SK-N-SH treated with all-trans-retinoic acid at 6 μM for 48 hours (cell line): Measurements from ENCODE around the gene CYP27C1.

Experiments used
- ARNTL ChIP-seq: fragments of 450-650 bp; formaldehyde crosslinking; IDR thresholded peaks from 2 replicates; pipeline ENCODE4 v1.5.0; 2020; ENCODE audit warnings: low read depth, mild to moderate bottlenecking, moderate library complexity, borderline replicate concordance
- BACH2 ChIP-seq: fragments of 250-450 bp; sonication (Bioruptor Pico); IDR thresholded peaks from 2 replicates; pipeline ENCODE4 v1.9.0; 2021; ENCODE audit warnings: mild to moderate bottlenecking, borderline replicate concordance
- OSR1 ChIP-seq: fragments of 250-450 bp; sonication (Bioruptor Pico); IDR thresholded peaks from 2 replicates; pipeline ENCODE4 v1.8.0; 2022; ENCODE audit warnings: moderate library complexity, mild to moderate bottlenecking, inconsistent platforms
- PPARA ChIP-seq: fragments of 250-450 bp; sonication (Bioruptor Pico); IDR thresholded peaks from 2 replicates; pipeline ENCODE4 v1.5.0; 2020; ENCODE audit warnings: mild to moderate bottlenecking, borderline replicate concordance
- RARB ChIP-seq: fragments of 250-450 bp; sonication (Bioruptor Pico); IDR thresholded peaks from 2 replicates; pipeline ENCODE4 v1.8.0; 2021; ENCODE audit warnings: mild to moderate bottlenecking, moderate library complexity
- TCF4 ChIP-seq: fragments of 250-450 bp; sonication (Bioruptor Pico); IDR thresholded peaks from 2 replicates; pipeline ENCODE4 v1.8.0; 2021; ENCODE audit warnings: mild to moderate bottlenecking, moderate library complexity, borderline replicate concordance
- TOX ChIP-seq: fragments of 250-450 bp; sonication (Bioruptor Pico); IDR thresholded peaks from 2 replicates; pipeline ENCODE4 v1.8.0; 2021; ENCODE audit warnings: mild to moderate bottlenecking, moderate library complexity, borderline replicate concordance
- ZC3H10 ChIP-seq: fragments of 250-450 bp; sonication (Bioruptor Pico); IDR thresholded peaks from 2 replicates; pipeline ENCODE4 v1.5.1; 2021; ENCODE audit warnings: mild to moderate bottlenecking, moderate library complexity
- ZFP30 ChIP-seq: fragments of 450-650 bp; formaldehyde crosslinking; IDR thresholded peaks from 2 replicates; pipeline ENCODE4 v1.5.0; 2022; ENCODE audit warnings: mild to moderate bottlenecking, moderate library complexity
- ZNF70 ChIP-seq: fragments of 450-650 bp; formaldehyde crosslinking; IDR thresholded peaks from 2 replicates; pipeline ENCODE4 v1.5.0; 2020; ENCODE audit warnings: mild to moderate bottlenecking, moderate library complexity
- ZNF8 ChIP-seq: fragments of 450-650 bp; formaldehyde crosslinking; IDR thresholded peaks from 2 replicates; pipeline ENCODE4 v1.5.0; 2020; ENCODE audit warnings: mild to moderate bottlenecking, moderate library complexity
- TF ChIP-seq, protein P1 (sequence below): fragments of 250-450 bp; sonication (Bioruptor Pico); IDR thresholded peaks from 2 replicates; pipeline ENCODE4 v1.8.0; 2020; ENCODE audit warnings: mild to moderate bottlenecking, moderate library complexity, borderline replicate concordance
- TF ChIP-seq, protein P2 (sequence below): fragments of 250-450 bp; sonication (Bioruptor Pico); IDR thresholded peaks from 2 replicates; pipeline ENCODE4 v1.5.0; 2020; ENCODE audit warnings: mild to moderate bottlenecking, moderate library complexity
- TF ChIP-seq, protein P3 (sequence below): fragments of 250-450 bp; sonication (Bioruptor Pico); IDR thresholded peaks from 2 replicates; pipeline ENCODE4 v1.5.1; 2020; ENCODE audit warnings: low read depth, mild to moderate bottlenecking, moderate library complexity

DNA sequence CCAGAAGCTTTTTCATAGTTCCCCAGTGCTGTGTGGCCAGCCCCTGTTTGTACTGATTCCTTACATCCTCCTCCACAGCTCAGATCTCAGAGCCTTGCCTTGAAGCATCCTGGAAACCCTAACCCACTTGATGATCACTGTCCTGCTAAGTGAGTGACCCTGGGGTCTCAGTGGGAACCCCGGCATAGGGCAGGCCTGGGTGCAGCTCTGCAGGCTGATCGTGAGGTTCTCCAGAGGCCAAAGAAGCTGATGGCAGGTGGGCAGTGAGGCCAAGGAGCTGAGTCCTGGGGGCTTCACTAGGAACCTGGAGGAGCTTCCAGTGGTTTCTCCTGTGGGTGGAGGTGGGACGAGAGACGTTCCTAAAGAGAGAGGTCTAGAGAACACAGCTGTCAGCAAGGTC is 65.7 kb downstream of the CYP27C1 start:
- no peak for TF ChIP-seq ZC3H10 (CRISPR knock-in tag)
- no peak for TF ChIP-seq OSR1
- TF ChIP-seq, protein P1, sequence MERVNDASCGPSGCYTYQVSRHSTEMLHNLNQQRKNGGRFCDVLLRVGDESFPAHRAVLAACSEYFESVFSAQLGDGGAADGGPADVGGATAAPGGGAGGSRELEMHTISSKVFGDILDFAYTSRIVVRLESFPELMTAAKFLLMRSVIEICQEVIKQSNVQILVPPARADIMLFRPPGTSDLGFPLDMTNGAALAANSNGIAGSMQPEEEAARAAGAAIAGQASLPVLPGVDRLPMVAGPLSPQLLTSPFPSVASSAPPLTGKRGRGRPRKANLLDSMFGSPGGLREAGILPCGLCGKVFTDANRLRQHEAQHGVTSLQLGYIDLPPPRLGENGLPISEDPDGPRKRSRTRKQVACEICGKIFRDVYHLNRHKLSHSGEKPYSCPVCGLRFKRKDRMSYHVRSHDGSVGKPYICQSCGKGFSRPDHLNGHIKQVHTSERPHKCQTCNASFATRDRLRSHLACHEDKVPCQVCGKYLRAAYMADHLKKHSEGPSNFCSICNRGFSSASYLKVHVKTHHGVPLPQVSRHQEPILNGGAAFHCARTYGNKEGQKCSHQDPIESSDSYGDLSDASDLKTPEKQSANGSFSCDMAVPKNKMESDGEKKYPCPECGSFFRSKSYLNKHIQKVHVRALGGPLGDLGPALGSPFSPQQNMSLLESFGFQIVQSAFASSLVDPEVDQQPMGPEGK (CRISPR knock-in tag): no peak
- TF ChIP-seq, protein P2, sequence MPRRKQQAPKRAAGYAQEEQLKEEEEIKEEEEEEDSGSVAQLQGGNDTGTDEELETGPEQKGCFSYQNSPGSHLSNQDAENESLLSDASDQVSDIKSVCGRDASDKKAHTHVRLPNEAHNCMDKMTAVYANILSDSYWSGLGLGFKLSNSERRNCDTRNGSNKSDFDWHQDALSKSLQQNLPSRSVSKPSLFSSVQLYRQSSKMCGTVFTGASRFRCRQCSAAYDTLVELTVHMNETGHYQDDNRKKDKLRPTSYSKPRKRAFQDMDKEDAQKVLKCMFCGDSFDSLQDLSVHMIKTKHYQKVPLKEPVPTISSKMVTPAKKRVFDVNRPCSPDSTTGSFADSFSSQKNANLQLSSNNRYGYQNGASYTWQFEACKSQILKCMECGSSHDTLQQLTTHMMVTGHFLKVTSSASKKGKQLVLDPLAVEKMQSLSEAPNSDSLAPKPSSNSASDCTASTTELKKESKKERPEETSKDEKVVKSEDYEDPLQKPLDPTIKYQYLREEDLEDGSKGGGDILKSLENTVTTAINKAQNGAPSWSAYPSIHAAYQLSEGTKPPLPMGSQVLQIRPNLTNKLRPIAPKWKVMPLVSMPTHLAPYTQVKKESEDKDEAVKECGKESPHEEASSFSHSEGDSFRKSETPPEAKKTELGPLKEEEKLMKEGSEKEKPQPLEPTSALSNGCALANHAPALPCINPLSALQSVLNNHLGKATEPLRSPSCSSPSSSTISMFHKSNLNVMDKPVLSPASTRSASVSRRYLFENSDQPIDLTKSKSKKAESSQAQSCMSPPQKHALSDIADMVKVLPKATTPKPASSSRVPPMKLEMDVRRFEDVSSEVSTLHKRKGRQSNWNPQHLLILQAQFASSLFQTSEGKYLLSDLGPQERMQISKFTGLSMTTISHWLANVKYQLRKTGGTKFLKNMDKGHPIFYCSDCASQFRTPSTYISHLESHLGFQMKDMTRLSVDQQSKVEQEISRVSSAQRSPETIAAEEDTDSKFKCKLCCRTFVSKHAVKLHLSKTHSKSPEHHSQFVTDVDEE (CRISPR knock-in tag): no peak
- no peak for TF ChIP-seq ZFP30
- no peak for TF ChIP-seq PPARA (CRISPR knock-in tag)
- no peak for TF ChIP-seq TOX (CRISPR knock-in tag)
- TF ChIP-seq ZNF70: no peak
- no peak for TF ChIP-seq ARNTL
- TF ChIP-seq RARB: no peak
- TF ChIP-seq TCF4: no peak
- TF ChIP-seq ZNF8 (CRISPR knock-in tag): no peak
- no peak for TF ChIP-seq BACH2 (CRISPR knock-in tag)
- TF ChIP-seq, protein P3, sequence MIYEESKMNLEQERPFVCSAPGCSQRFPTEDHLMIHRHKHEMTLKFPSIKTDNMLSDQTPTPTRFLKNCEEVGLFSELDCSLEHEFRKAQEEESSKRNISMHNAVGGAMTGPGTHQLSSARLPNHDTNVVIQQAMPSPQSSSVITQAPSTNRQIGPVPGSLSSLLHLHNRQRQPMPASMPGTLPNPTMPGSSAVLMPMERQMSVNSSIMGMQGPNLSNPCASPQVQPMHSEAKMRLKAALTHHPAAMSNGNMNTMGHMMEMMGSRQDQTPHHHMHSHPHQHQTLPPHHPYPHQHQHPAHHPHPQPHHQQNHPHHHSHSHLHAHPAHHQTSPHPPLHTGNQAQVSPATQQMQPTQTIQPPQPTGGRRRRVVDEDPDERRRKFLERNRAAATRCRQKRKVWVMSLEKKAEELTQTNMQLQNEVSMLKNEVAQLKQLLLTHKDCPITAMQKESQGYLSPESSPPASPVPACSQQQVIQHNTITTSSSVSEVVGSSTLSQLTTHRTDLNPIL (CRISPR knock-in tag): no peak
